ENCODE measurements around the gene SBF2.

GRCh38 chr11:10017911-10018310 is 276.1 kb downstream of the SBF2 start:
- TF ChIP-seq, protein P1, sequence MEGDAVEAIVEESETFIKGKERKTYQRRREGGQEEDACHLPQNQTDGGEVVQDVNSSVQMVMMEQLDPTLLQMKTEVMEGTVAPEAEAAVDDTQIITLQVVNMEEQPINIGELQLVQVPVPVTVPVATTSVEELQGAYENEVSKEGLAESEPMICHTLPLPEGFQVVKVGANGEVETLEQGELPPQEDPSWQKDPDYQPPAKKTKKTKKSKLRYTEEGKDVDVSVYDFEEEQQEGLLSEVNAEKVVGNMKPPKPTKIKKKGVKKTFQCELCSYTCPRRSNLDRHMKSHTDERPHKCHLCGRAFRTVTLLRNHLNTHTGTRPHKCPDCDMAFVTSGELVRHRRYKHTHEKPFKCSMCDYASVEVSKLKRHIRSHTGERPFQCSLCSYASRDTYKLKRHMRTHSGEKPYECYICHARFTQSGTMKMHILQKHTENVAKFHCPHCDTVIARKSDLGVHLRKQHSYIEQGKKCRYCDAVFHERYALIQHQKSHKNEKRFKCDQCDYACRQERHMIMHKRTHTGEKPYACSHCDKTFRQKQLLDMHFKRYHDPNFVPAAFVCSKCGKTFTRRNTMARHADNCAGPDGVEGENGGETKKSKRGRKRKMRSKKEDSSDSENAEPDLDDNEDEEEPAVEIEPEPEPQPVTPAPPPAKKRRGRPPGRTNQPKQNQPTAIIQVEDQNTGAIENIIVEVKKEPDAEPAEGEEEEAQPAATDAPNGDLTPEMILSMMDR (IDR thresholded peaks at IDR 0.05; ENCODE audit: insufficient read depth, low read length, poor library complexity, severe bottlenecking) = no peak
- no peak for TF ChIP-seq EZH2phosphoT487 (conservative IDR thresholded peaks at IDR 0.05; ENCODE audit: low read length)

Measured in SU-DHL-6 (cell line).